ENCODE measurements around the gene FMO1. TPM values are rescaled to one million over a fixed set of nuclear protein-coding genes. Genes with fewer than 3 reads are reported as not detected.

FMO1 gene
- total RNA-seq, 1 experiment from 2014 or later: not detected

DNA sequence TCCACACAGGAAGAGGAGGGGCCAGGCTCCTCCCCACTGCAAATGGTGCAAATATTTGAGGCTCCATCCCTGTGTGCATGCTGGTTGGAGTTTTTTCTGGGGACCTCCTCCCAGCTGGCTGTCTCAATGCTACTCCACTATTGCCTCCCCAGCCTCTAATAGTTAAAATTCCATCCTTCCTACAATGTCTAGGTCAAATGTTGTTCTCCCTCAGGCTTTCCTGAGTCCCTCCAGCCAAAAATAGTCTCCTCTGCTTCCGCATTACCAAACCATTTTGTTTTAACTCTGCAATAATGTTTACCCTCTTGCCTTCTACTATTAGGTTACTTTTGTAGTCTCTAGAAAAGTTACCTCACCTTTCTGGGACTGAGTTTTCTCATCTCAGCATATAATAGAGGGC lies 29.6 kb upstream of the FMO1 start:
- peak overlapping the region in 1 of 2 experiments; percentile 8; a peak in 1 of 5 replicates for H3K4me3 Mint-ChIP-seq
- Histone ChIP-seq H4K91ac (ENCODE audit: insufficient read length, low read depth, low read length) (no peak overlapping the region), H3K56ac (ENCODE audit: insufficient read length, low read depth, low read length) (no peak overlapping the region), H3K4ac (ENCODE audit: low read depth, low read length) (no peak overlapping the region), H3K4me1 (ENCODE audit: insufficient read depth, low read length) (peaks cover 14% of the 10 kb centered on the region; the same call in 1 of the 2 replicates), H3K4me2 (ENCODE audit: insufficient read depth, insufficient read length, low read length) (no peak overlapping the region), H2BK12ac (ENCODE audit: insufficient read length, low read depth, low read length) (no peak overlapping the region), H2BK5ac (ENCODE audit: insufficient read length, low read length) (no peak overlapping the region), H2BK120ac (ENCODE audit: low read depth, low read length, poor library complexity, severe bottlenecking) (no peak overlapping the region), H3K23ac (ENCODE audit: insufficient read length, low read depth, low read length) (no peak overlapping the region), H2AK5ac (ENCODE audit: insufficient read length, low read length) (no peak overlapping the region), H3K18ac (ENCODE audit: insufficient read length, low read depth, low read length) (no peak overlapping the region), H4K20me1 (ENCODE audit: control insufficient read depth, insufficient read depth, insufficient read length) (no peaks in the 10 kb centered on the region), H3K23me2 (ENCODE audit: insufficient read length, low read depth, low read length, poor library complexity, severe bottlenecking) (peaks cover 6% of the 10 kb centered on the region), H3K79me2 (ENCODE audit: insufficient read depth, low read length) (no peaks in the 10 kb centered on the region), H3K9ac (ENCODE audit: extremely low read depth, insufficient read length, low read length) (no peak overlapping the region), H3K27me3 (ENCODE audit: insufficient read depth, low read length) (no peaks in the 10 kb centered on the region), H3K9me3 (ENCODE audit: control insufficient read depth, low read depth, low read length) (no peaks in the 10 kb centered on the region), H2BK20ac (ENCODE audit: low read depth, low read length, poor library complexity, severe bottlenecking) (no peak overlapping the region), H3K14ac (ENCODE audit: insufficient read depth, low read length) (no peak overlapping the region), H4K8ac (replicated peaks; ENCODE audit: insufficient read length, low read depth, low read length) (no peak overlapping the region), H2AFZ (ENCODE audit: low read length) (no peak overlapping the region), H2BK15ac (ENCODE audit: low read depth, low read length) (no peak overlapping the region), H3K79me1 (ENCODE audit: insufficient read depth, low read depth, low read length, poor library complexity, severe bottlenecking) (no peaks in the 10 kb centered on the region), H3K27ac (ENCODE audit: insufficient read length, low read depth, low read length) (no peak overlapping the region), H4K5ac (ENCODE audit: insufficient read length, low read depth, low read length) (no peak overlapping the region), H3T11ph (ENCODE audit: low read length) (no peak overlapping the region)
- no peaks in the 10 kb centered on the region; the same call in 1 of the 2 replicates for H3K27me3 Mint-ChIP-seq (ENCODE audit: low read depth)
- WGBS (ENCODE audit: extremely low coverage, insufficient read length, low lambda C conversion rate): no CpG with 5 or more reads among the region's 1 CpG
- TF ChIP-seq, protein P1, sequence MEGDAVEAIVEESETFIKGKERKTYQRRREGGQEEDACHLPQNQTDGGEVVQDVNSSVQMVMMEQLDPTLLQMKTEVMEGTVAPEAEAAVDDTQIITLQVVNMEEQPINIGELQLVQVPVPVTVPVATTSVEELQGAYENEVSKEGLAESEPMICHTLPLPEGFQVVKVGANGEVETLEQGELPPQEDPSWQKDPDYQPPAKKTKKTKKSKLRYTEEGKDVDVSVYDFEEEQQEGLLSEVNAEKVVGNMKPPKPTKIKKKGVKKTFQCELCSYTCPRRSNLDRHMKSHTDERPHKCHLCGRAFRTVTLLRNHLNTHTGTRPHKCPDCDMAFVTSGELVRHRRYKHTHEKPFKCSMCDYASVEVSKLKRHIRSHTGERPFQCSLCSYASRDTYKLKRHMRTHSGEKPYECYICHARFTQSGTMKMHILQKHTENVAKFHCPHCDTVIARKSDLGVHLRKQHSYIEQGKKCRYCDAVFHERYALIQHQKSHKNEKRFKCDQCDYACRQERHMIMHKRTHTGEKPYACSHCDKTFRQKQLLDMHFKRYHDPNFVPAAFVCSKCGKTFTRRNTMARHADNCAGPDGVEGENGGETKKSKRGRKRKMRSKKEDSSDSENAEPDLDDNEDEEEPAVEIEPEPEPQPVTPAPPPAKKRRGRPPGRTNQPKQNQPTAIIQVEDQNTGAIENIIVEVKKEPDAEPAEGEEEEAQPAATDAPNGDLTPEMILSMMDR (conservative IDR thresholded peaks at IDR 0.05): no peak
- DNase-seq: peak; percentile 39
- H3K27ac Mint-ChIP-seq: peak overlapping the region; percentile 56 to 90 (median 59); a peak in 4 of 7 replicates
- peaks cover 15% of the 10 kb centered on the region in 2 experiments; a peak in 4 of 5 replicates for H3K9me3 Mint-ChIP-seq
- peaks cover 11 to 20% (median 12%) of the 10 kb centered on the region in 3 experiments; a peak in 6 of 7 replicates for H3K36me3 Mint-ChIP-seq (ENCODE audit: insufficient read depth in 1 of 3, low read depth in 3 of 3)
- H3K4me1 Mint-ChIP-seq: peaks cover 53 to 54% of the 10 kb centered on the region in 2 experiments

Measured in H9 (cell line).